Stimulated activated naive CD8-positive, alpha-beta T cell treated with anti-CD3 and anti-CD28 coated beads, Interleukin-15, amount 100 ng/mL, for 72 hours (primary cell): Measurements from ENCODE around the gene ANKZF1.
A peak's percentile ranks its signal among the peaks of the same experiment; 100 is the strongest.

Experiments
- ATAC-seq: fragments of 150-1000 bp; cut with Tn5 transposase; 2 replicates; pipeline ENCODE4 v1.10.0; 2021; ENCODE audit warnings: mild to moderate bottlenecking, moderate library complexity
- DNase-seq, 2 donors: peaks; one replicate each; pipeline ENCODE4 v3.0.0; 2021 to 2022
- H3K27ac Mint-ChIP-seq, 2 donors: one replicate each; pipeline ENCODE4 v1.8.0; 2022; ENCODE audit warnings: mild to moderate bottlenecking in 2 of 2, mixed read lengths in 2 of 2, moderate library complexity in 2 of 2
- H3K27me3 Mint-ChIP-seq: one replicate; pipeline ENCODE4 v1.8.0; 2022; ENCODE audit warnings: mixed read lengths
- H3K4me1 Mint-ChIP-seq: one replicate; pipeline ENCODE4 v1.8.0; 2022; ENCODE audit warnings: mild to moderate bottlenecking, mixed read lengths
- H3K4me3 Mint-ChIP-seq, 2 donors: one replicate each; pipeline ENCODE4 v1.8.0; 2022; ENCODE audit warnings: mild to moderate bottlenecking in 2 of 2, mixed read lengths in 2 of 2, moderate library complexity in 1 of 2
- H3K9me3 Mint-ChIP-seq, 2 donors: one replicate each; pipeline ENCODE4 v1.8.0; 2022; ENCODE audit warnings: mixed read lengths in 2 of 2

The ANKZF1 gene

DNA sequence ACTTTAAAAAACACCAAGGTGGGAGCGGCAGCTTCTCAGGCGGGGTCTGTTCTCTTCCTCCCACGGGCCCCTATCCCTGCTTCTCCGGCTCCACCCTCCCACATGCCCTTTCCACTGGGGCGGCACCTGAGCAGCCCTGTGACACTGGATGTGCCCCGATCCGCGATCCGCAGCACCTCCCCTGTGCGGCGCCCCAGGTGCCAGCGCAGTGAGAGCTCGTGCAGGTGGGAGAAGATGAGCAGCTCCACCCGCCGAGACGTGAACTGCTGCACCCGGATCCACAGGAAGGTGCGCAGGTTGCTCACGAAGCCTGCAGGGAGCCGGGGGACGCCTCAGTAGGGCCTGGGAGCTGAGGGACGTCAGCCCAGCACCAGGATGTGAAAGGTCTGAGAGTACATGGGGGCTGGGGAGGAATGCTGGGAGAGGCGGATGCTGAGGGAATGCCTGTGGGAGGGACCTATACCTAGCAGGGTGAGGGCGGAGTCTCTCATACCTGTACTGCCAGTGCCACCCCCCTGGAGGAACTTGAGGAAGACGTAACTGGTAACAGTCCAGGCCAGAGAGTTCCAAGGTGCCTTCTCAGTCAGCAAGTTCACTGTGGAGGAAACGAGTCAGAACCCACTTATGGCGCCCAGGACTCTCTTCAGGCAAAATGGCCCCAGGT, 13.6 kb upstream of the ANKZF1 start:
- H3K9me3 Mint-ChIP-seq = no peaks in the 10 kb centered on the region
- H3K27ac Mint-ChIP-seq = no peak overlapping the region
- no peak for DNase-seq
- peaks cover 70% of the 10 kb centered on the region for H3K4me1 Mint-ChIP-seq
- no peak for ATAC-seq
- peak overlapping the region in 1 of 2 donors; percentile 41 for H3K4me3 Mint-ChIP-seq
- H3K27me3 Mint-ChIP-seq = no peaks in the 10 kb centered on the region

DNA sequence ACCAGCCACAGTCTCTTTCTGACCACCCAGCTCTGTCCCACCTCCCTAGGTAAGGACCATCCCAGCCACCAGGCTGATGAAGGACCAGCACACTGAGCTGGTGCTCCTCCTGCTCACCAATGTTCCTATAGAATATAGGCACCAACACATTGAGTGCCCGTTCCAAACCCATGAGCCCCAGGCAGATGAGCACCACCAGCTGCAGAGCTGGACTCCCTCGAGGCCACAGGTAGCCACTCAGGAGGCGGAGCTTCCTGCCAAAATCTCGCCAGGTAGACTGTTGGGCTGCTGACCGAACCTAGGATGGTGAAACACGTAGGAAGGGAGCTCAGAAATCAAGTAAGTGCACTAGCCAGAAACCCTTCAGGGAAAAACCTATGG, 13.1 kb upstream of the ANKZF1 start:
- peaks cover 65% of the 10 kb centered on the region for H3K4me1 Mint-ChIP-seq

DNA sequence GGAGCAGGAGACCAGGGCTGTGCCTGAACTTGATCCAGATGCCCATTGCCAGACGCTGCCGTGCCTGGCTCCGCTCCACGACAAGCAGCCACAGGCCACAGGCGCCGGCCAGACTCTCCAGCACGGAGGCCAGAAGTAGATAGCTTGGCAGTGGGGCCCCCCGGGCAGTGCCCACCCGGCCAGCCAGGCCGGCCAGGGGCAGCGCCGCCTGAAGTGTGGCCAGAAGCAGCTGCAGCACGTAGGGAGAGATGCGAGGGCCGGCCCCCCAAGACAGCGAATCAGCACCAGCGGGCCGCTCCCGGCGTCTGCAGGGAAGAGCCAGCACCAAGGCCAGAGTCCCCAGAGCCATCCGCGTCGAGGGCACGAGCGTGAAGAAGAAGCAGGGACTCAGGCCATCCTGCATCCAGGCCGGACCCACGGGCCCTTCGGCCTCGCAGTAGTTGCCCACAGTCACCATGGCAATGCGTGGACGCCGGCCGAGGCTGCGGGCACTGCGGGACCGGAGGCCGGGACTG, 11.3 kb upstream of the ANKZF1 start:
- H3K4me1 Mint-ChIP-seq = peaks cover 55% of the 10 kb centered on the region
- peak overlapping the region; percentile 73 to 94 for H3K27ac Mint-ChIP-seq
- no peaks in the 10 kb centered on the region for H3K27me3 Mint-ChIP-seq

More for the DNA sequence above, 13.1 kb upstream of the ANKZF1 start:
- ATAC-seq (no peak), DNase-seq (no peak)
- H3K4me3 Mint-ChIP-seq = peak overlapping the region; percentile 48
- no peaks in the 10 kb centered on the region for H3K9me3 Mint-ChIP-seq
- peak overlapping the region; percentile 23 to 85 for H3K27ac Mint-ChIP-seq
- no peaks in the 10 kb centered on the region for H3K27me3 Mint-ChIP-seq

DNA sequence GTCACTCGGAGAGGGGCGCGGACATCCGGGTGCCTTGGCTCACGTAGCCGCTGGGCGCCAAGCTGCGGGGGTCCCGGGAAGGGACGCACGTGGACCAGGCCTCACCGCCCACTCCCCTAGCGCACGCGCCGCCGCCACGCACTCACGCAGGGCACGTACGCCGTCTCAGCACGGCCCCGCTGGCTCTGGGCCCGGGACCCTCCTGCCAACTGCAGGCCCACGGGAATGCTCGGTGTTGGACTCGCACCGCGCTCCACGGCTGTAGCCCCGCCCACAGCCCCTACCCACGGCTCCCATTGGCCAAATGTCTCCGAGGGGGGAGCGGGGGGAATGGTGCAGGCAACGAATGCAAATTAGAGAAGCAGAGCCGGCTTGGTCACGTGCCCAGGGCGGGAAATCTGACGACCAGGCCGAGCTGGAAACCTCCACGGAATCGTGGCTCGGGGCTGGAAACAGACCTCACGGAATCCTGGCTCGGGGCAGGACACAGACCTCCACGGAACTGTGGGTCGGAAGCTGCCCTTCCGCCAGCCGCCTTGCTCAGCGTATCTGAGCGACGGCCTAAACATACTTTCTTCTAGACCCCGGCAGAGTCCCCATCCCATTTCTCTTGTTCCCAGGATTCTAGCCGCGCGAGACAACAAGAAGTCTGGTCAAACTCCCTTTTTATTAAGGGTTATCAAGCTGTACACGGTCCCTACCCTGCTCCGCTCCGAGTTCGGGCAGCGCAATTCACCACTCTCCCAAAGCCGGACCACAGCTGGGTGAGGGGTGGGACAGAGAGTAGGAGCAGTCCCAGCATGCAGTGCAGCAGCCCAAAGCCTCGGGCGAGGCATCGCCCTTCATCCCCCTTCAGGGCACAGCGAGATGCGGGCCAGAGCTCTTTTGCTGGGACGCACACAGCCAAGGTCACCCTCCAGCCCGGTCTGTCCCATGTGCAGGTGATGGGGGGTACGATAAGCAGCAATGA, 10.6 kb upstream of the ANKZF1 start, which contains the start of gene ABCB6:
TSS of gene ABCB6 (minus strand) at position 227 of the 970 bp plus-strand sequence. CDS start 285 bp downstream, outside the sequence.
- H3K4me1 Mint-ChIP-seq = peaks cover 55% of the 10 kb centered on the region
- H3K27me3 Mint-ChIP-seq = no peaks in the 10 kb centered on the region
- no peaks in the 10 kb centered on the region for H3K9me3 Mint-ChIP-seq
- ATAC-seq (peak; percentile 84), DNase-seq (peak; percentile 77 to 88)
- peak within 1 kb of the TSS; percentile 80 to 94 for H3K27ac Mint-ChIP-seq
- H3K4me3 Mint-ChIP-seq = peak within 1 kb of the TSS; percentile 87 to 91

More for the DNA sequence above, 11.3 kb upstream of the ANKZF1 start:
- H3K4me3 Mint-ChIP-seq = peak overlapping the region; percentile 87 to 91
- H3K9me3 Mint-ChIP-seq = no peaks in the 10 kb centered on the region
- ATAC-seq (peak; percentile 56), DNase-seq (peak in 1 of 2 donors; percentile 30)

DNA sequence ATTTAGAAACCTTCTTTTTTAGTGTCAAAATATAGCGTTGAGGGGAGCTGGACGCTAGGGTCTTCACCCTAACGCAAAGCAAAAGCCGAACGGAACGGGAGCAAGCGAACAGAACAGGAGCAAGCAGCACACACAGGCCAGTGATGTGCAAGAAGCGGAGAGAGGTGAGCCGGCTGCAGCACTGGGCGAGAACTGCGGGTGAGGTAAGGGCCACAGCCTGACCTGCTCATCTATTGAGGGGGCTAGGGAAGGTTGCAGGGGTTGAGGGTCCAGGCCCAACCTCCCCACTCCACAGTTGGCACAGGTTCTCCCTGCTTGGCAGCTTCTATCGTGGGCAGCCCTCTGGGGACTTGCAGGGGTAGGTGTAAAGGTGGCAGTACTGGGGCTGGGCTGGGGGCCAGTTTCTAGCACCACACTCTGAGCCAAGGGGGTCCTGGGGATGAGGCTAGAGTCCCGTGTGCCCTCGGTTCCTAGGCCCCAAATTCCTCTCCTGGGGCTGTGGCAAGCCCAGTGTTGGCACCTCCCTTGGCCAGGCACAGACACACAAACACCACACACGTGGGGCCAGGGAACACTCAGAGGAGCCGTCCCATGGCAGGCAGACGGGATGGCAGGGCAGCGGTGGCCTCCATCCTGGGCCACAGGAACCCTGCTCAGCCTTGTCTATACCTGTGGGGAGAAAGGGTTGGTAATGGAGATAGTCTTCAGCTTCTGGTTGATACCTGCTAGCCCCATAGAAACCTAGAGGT, 9.6 kb upstream of the ANKZF1 start:
- Mint-ChIP-seq H3K27ac (peak overlapping the region in 1 of 2 donors; percentile 8), H3K9me3 (no peaks in the 10 kb centered on the region), H3K27me3 (no peaks in the 10 kb centered on the region), H3K4me3 (no peak overlapping the region), H3K4me1 (peaks cover 47% of the 10 kb centered on the region)
- ATAC-seq (no peak), DNase-seq (no peak)

DNA sequence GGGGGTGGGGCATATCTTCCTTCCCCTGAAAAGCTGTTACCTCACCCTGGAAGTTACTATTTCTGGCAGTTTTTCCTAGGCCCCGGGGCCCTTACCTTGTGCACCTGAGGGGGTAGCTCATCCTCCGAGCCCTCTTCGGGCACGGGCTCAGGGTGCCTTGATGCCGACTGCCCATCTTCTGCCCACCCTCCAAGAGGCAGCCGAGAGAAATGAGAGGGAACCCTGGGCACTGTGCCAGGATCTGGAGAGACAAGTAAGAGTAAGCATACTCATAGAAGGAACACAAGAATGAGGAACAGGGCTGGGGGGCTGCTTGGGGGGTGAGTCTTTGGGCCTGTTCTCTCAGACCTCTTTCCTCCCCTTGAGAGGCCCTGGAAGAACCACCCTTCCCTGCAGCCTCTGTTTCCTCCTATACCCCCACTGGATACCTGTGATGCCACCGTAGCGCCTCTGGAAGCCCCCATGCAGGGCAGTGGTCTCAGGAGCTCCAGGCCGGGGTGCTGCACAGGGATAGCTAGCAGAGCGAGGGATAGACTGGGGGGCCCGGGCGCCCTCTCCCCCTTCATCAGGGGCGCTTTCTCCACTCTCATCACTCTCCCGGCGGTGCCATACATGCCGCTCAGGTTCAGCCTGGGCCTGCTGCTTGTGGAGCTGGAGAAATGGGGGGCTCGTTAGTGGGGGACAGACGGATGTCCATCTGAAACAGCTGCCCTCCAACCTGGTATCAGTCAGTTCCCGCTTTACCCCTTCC, 8.8 kb upstream of the ANKZF1 start:
- DNase-seq = no peak
- Mint-ChIP-seq H3K27ac (no peak overlapping the region), H3K9me3 (no peaks in the 10 kb centered on the region), H3K27me3 (no peaks in the 10 kb centered on the region), H3K4me3 (no peak overlapping the region), H3K4me1 (peaks cover 45% of the 10 kb centered on the region)
- ATAC-seq = no peak

DNA sequence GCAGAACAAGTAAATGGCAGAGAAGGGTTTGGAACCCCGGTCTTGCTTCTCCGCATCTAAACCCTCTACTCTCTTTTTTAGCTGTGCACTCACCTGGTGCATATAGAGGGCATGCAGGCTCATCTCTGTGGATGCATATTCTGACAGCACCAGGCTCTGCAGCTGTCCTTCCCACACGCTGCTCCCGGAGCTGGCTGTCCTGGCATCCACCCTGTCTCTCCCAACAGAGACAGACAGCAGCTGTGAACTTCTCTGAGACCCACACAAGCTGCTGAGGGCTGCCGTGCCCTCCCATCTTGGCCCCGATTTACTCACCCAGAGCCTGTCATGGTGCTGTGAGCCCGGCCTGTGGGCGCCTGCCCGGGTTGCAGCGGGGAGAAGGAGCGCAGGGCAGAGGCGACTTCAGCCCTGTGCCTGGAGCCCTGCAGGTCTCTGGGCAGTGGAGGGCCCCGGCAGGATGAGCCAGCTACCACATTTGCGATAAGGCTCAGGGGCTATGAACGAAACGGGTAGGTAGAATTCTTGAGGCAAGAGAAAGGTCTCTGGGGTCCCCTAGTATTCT, 7.6 kb upstream of the ANKZF1 start:
- no peak for ATAC-seq
- Mint-ChIP-seq H3K4me3 (no peak overlapping the region), H3K4me1 (peaks cover 39% of the 10 kb centered on the region), H3K27me3 (no peaks in the 10 kb centered on the region), H3K27ac (no peak overlapping the region), H3K9me3 (no peaks in the 10 kb centered on the region)
- DNase-seq = no peak

DNA sequence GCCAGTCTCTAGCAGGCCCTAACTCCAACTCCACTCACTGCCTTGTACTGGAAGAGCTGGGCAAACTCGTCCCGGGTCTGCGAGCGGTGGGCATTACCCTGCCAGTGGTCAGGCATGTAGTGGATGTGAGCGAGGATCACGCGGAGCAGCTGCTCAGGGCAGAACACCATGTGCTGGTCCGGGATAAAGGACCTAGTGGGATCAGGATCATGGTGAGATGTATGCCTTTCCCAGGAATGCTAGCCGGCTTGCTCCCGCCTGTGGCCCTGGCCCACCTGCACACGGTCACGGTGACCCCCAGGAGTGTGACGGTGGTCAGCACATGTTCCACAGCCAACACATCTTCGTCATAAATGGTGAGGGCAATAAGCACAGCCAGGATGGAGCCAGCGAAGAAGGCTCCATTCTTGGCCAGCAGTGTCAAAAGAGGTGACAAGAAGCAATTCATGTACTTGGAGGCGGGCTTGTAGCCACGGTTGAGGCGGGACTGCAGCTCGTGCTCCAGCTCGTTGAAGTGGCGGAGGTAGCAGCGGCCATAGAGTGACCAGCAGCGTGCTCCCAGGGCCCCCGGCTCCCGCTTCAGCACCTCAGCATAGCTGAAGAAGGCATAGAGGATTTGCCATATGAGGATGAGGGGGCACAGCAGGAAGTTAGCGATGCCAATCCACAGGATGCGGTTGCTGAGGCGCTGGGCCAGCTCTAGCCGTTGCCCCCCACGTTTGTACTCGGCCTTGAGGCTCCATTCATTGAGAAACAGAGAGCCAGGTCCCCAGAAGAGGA, 5.6 kb upstream of the ANKZF1 start:
- DNase-seq (no peak), ATAC-seq (no peak)
- no peaks in the 10 kb centered on the region for H3K9me3 Mint-ChIP-seq
- H3K27ac Mint-ChIP-seq = no peak overlapping the region
- H3K4me3 Mint-ChIP-seq = no peak overlapping the region
- H3K4me1 Mint-ChIP-seq = peaks cover 41% of the 10 kb centered on the region
- H3K27me3 Mint-ChIP-seq = no peaks in the 10 kb centered on the region

DNA sequence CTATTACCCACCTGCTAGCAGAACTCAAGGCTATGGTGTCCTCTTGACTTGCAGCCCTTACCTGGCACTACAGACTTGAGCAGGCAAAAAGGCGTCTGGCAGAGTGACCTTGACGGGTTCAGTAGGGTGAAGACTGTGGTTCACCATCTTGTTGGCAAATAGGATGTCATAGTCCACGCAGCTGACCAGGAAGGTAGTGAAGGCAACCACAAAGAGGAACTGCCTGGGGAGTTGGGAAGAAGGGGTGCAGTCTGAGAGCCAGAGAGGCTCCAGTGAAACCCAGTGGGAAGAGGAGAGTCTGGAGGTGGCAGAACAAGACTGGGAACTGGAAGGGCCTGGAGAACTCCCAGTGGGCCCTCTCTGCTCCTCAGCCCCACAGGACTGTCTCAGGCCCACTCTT, 4.3 kb upstream of the ANKZF1 start:
- Mint-ChIP-seq H3K27ac (no peak overlapping the region), H3K27me3 (no peaks in the 10 kb centered on the region), H3K4me3 (peak overlapping the region in 1 of 2 donors; percentile 12), H3K4me1 (peaks cover 30% of the 10 kb centered on the region), H3K9me3 (no peaks in the 10 kb centered on the region)
- DNase-seq (no peak), ATAC-seq (no peak)

DNA sequence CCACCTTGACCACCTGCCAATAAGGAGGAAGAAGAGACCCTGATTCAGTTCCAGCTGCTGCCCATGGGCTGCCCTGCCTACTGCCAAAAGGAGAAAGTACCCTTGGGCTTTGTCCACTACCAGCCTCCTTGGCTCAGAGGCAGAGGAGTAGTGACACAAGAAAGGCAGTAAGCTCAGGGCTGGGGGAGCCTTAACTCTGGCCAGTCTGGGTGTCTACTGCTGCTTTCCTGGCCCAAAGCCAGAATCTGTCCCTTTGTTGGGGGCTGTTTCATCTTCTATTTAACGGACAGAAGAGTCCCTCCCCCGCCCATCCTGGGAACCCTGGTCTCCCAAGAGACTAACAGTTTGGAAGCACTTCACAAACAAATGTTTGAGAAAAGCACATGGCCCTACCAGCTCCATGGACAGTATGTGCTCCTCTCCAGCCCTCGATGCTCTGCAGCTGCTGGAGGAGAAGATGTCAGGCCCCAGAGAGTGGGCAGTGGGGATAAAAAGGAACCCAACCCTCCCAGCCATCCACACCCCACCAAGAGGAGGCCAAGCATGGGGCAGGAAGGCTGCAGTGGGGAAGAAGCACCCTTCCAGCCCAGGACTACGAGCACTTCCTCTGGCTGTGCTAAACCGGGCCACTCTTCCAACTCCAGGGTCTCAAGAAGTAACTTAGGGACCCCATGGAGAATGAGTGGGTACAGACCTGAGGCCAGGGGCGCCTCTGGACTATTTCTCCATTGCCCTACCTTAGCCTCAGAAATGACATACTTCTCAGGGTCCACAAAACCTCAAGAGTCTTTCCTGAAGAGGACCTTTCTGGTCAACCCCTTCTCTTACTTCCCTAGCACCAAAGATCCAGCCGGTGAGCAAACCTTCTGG, 1.3 kb upstream of the ANKZF1 start:
- Mint-ChIP-seq H3K9me3 (no peaks in the 10 kb centered on the region), H3K27me3 (no peaks in the 10 kb centered on the region), H3K4me3 (peak overlapping the region; percentile 81 to 100), H3K4me1 (peaks cover 53% of the 10 kb centered on the region), H3K27ac (peak overlapping the region; percentile 70 to 90)
- ATAC-seq (no peak), DNase-seq (no peak)

DNA sequence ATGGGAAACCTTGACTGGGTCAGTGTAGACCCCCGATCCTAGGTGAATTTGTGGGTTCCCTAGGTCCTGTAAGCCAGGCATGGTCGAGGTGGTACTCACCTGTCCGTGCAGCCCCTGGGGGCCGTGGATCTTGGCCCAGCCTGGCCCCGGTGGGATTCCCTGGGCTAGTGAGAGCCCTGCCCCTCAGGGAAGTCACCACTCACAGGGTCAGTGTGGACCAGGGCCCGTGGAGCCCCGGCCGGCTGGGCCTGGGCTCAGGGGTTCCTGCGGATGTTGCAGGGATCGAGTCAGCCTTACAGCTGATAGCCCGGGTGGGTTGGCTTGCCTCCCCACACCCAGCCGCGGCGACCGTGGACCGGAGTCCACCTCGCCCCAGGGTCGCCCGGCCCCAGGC, 698 bp upstream of the ANKZF1 start:
- Mint-ChIP-seq H3K4me1 (peaks cover 59% of the 10 kb centered on the region), H3K27ac (peak overlapping the region; percentile 70 to 90), H3K27me3 (no peaks in the 10 kb centered on the region), H3K9me3 (no peaks in the 10 kb centered on the region), H3K4me3 (peak overlapping the region; percentile 81 to 100)
- DNase-seq (no peak), ATAC-seq (no peak)

DNA sequence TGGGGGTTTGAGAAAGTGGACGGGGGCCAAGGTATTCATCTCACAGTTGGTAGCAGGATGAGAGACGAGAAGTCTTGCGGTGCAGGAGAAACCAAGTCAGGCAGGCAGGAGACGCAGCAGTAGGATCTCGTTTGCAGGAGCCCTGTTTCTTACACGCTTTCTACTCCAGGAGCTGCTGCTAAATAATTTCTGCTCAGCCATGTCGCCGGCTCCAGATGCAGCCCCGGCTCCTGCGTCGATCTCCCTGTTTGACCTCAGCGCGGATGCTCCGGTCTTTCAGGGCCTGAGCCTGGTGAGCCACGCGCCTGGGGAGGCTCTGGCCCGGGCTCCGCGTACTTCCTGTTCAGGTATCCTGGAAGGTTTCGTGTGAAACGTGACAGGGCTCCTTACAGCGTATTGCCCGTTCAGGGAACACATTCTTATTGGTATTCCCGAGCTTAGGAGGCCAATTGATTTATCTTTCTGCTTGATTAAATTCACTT, 494 bp downstream of the ANKZF1 start:
- DNase-seq = peak; percentile 46 to 63
- H3K9me3 Mint-ChIP-seq = no peaks in the 10 kb centered on the region
- peak overlapping the region; percentile 97 to 99 for H3K27ac Mint-ChIP-seq
- H3K4me3 Mint-ChIP-seq = peak overlapping the region; percentile 93 to 100
- H3K4me1 Mint-ChIP-seq = peaks cover 69% of the 10 kb centered on the region
- peak; percentile 40 for ATAC-seq
- no peaks in the 10 kb centered on the region for H3K27me3 Mint-ChIP-seq

DNA sequence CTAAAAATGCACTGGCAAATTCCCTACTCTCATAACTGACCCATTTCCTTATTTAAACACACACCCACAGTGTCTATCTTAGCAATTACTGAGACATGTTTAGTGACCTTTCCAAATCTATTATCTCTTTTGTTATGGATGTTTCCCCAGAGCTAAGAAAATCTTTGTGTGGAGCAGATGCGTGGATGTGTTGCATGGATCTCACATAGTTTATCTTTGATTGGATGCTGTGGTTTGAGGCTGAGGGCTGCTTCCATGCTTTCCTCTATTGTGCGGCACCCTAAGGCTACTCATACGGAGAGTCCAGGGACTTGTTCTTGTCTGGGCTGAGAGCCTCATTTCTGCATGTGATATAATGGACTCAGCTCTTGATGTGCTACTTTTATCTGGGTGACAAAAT, 4.7 kb downstream of the ANKZF1 start:
- ATAC-seq (no peak), DNase-seq (no peak)
- Mint-ChIP-seq H3K4me3 (no peak overlapping the region), H3K9me3 (no peaks in the 10 kb centered on the region), H3K27me3 (no peaks in the 10 kb centered on the region), H3K27ac (no peak overlapping the region), H3K4me1 (peaks cover 48% of the 10 kb centered on the region)
